ENCODE data around the gene FRMD5.
A peak's percentile ranks its signal among the peaks of the same experiment; 100 is the strongest.
"Not testable (repeated sequence)": the region's sequence is repeated elsewhere in the genome, so short reads cannot be mapped to it uniquely, and the experiment has no call there.

Gene FRMD5

DNA sequence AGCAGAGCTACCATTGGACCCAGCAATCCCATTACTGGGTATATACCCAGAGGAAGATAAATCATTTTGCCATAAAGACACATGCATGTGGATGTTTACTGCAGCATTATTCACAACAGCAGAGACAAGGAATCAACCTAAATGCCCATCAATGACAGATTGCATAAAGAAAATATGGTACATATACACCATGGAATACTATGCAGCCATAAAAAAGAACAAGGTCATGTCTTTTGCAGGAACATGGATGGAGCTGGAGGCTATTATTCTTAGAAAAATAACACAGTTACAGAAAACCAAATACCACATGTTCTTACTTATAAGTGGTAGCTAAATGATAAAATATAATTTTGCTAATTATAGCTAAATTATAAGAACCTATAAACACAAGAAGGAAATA, 162.3 kb downstream of the FRMD5 start:
- not testable (repeated sequence) for DNase-seq (ENCODE audit: low read depth)

- DNase-seq (ENCODE audit: low read depth), result no peak
Measured at GRCh38 chr15:44029940-44030568, 165.0 kb downstream of the FRMD5 start.

DNA sequence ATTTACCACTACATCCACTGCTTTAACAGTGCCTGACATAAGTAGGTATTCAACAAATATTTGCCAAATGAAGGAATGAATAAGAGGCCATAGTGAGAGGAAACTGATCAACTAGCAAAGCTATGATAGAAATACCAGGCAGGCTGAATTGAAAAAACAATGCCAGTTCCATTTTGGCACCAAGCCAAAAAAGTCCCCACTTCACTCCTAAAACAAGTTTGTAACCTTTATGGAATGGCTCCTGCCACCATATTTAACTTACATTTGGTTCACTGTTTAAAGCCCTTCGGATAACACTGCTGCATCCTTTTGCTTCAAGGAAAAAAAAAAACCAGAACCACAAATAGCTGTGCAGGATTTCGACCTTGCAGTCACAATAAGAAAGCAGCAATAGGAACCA, 166.1 kb downstream of the FRMD5 start:
- no peak for DNase-seq (ENCODE audit: low read depth)

DNA sequence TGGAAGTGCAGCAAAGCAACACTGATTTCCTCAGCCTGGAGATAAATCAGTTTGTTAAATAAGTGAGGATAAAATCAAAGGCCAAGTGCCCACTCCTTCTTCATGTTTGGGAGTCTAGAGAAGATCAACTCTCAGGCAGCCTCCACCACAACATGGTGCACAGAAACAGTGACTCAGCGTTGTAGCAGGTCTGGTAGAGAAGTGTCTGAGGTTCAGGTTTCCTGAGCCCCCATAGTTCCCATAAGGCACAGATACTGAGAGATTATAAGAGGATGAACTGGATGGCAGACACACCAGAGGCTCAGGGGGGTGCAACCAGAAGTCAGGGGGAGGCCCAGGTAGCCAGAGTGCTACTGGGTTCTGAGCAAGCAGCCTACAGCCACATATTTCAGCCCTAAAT, 166.7 kb downstream of the FRMD5 start:
- DNase-seq (ENCODE audit: low read depth), result no peak

- no peak for DNase-seq (ENCODE audit: low read depth)
Measured at GRCh38 chr15:44024155-44024554, 170.9 kb downstream of the FRMD5 start.

DNA sequence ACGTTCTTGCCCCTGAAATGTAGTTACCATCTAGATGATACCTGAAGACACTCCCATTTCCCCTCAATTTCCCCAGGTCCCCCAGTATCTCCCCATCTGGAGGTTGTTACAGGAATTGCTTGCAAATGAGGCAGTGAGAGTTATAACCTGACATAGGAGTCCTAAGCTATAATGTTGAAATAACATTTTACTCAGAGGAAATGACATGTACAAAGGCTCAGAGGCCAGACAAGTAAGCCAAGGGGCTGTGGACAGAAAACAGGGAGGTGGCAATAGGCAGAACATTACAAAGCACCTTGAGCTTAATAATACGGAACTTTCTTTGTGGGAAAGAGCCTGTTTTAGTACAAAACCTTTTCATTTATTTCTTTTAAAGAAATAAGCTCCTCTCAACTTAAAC, 171.9 kb downstream of the FRMD5 start:
- no peak for DNase-seq (ENCODE audit: low read depth)

DNA sequence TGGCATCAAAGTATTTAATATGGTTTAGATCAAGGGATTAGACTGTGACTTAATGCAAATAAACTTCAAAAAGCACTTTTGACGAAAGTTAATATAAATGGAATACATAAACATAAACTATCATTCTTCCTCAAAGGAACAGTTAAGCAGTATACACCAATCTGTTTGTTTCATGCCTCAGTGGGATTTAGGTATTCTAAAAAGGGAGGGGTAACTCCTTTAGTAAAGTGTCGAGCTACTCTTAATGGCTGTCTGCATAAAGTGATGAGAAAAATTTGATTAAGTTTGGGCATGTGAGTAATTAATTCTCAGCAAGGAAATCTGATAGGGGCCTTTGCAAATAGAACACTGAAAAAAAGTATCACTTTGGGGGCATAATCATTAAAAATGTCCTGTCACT, 176.9 kb downstream of the FRMD5 start:
- no peak for DNase-seq (ENCODE audit: low read depth)

- no peak for DNase-seq (ENCODE audit: low read depth)
Measured at GRCh38 chr15:44015545-44016305, 179.3 kb downstream of the FRMD5 start.

DNA sequence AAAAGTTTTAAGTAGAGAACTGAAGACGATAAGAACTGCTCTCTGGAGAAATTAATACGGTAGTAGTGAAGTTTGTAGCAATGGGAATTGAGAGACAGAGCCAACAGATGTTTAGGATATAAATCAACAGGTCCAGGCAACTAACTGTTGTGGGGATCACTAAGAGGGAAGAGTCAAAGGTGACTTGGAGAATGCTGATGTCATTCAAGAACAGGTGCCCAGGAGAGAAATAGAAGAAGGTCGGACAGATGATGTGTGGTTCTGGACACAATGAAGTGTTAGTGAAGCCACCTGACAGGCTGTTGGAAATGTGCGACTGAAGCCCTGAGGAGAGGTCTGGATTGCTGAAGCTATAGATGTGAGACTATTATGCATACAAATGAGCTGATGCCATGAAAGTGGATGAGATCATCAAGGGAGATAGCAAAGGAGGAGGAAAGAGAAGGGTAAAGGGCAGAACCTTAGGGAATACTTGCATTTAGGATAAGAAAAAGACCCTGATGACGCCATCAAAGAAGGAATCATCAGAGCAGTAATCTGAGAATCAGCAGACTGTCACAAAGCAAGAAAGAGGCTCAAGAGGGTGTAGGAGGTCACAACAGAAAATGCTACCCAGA, 183.7 kb downstream of the FRMD5 start:
- no peak for DNase-seq (ENCODE audit: low read depth)

- DNase-seq (ENCODE audit: low read depth), result no peak
Measured at GRCh38 chr15:44010089-44010488, 185.0 kb downstream of the FRMD5 start.

DNA sequence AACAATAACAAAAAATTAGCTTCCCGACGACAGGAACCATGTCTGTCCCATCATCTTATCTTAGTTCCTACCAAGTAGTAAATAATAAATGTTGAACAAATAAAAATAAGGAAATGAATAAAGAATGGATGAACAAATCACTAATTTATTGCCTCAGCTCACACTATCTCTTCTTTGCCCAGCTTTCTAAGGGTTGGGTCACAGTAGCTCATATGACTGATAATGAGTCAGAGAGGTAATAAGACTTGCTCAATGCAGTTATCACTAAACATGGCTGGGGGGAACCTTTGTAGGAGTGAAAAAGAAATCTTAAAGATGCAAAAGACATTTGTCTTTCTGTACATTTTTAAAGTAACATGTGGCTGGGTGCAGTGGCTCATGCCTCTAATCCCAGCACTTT, 186.0 kb downstream of the FRMD5 start:
- DNase-seq (ENCODE audit: low read depth), result no peak

DNA sequence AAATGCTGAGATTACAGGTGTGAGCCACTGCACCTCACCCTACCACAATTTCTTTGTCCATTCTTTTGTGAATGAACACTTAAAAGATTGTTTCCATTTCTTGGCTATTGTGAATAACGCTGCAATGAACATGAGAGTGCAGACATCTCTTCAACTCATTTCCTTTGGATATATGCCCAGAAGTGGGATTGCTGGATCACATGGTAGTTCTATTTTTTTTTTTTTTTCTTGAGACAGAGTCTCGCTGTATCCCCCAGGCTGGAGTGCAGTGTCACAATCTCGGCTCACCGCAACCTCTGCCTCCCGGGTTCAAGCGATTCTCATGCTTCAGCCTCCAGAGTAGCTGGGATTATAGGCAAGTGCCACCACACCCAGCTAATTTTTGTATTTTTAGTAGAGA, 194.8 kb downstream of the FRMD5 start:
- DNase-seq (ENCODE audit: low read depth), result peak; percentile 51

GRCh38 chr15:43998607-43999006, 196.5 kb downstream of the FRMD5 start:
- no peak for DNase-seq (ENCODE audit: low read depth)

DNA sequence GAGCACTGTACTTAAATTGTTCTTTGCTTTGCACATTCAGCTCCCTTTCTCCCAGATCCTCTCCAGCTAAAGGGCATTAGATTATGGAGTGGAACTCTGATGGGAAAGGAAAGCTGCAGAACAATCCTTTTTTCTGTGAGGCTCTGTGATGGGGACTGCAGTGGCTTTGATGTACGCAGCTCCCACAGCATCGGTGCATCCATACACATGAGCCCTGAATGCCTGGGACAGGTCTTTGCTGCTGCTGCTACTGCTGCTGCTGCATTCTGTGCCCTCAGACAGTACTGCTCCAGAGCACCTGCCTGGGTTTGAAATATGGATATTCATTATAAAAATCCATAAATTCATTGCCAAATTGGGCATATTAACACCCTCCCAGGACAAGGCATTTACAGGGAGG, 203.9 kb downstream of the FRMD5 start:
- DNase-seq (ENCODE audit: low read depth), result no peak

DNA sequence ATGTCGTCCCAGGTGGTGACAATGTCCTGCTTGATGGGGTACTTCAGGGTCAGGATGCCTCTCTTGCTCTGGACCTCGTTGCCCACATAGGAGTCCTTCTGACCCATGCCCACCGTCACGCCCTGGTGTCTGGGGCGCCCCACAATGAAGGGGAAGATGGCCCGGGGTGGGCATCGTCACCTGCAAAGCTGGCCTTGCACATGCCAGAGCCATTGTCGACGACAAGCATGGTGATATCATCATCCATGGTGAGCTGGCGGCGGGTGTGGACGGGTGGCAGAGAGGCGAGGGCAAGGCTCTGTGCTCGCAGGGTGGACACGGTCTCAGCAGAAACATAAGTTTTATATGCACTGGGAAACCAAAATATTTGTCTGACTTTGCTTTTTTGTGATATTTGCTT, 205.1 kb downstream of the FRMD5 start:
- DNase-seq (ENCODE audit: low read depth), result no peak

DNA sequence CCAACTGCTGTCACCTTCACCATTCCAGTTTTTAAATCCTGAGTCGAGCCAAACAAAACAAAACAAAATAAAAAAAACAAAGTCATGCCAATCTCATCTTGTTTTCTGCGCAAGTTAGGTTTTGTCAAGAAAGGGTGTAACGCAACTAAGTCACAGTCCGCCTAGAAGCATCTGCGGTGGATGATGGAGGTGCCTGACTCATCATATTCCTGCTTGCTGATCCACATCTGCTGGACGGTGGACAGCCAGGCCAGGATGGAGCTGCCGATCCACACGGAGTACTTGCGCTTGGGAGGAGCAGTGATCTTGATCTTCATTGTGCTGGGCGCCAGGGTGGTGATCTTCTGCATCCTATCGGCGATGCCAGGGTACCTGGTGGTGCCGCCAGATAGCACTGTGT, 206.2 kb downstream of the FRMD5 start:
- no peak for DNase-seq (ENCODE audit: low read depth)

DNA sequence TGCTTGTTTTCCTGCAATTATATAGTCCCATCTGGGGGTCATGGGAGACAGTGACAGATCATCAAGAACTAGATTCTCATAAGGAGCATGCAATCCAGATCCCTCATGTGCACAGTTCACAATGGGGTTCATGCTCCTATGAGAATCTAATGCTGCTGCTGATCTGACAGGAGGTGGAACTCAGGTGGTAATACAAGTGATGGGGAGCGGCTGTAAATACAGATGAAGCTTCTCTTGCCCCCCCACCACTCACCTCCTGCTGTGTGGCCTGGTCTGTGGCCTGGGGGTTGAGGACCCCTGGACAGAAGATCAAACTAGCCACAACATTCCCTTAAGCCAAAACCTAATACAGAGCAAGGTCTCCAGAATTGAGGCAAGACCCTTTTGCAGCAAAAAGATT, 207.1 kb downstream of the FRMD5 start:
- DNase-seq (ENCODE audit: low read depth), result no peak

DNA sequence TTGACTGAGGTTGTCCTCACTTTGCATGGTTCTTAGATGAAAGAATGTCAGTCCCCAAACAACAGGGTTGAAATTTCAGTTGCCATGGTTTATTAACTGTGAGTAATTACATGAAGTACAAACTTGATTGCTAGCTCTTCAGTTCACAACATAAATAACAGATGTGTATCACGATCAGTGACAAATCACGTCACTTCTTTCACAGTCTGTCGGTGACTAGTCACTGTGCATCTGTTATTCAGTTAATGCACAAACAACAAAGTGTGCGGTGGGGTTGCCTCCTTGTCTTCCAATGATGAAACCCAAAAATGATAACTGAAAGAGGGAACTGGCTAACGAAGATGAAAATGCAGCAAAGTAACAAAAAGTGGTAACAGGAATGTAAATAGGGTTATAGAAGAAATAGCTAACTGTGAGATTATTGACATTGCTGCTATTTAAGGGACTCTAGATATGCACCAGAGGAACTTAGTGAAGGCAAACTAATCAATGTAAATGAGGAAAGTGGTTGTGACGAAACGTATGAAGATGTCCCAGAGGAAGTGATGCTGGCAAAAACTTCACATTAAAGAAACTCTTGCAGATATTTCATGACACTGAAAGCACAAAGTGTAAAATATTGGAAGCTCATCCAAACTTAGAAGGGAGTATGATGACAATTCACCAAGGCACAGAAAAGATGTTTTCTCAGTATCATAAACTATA, 208.9 kb downstream of the FRMD5 start:
- no peak for DNase-seq (ENCODE audit: low read depth)

DNA sequence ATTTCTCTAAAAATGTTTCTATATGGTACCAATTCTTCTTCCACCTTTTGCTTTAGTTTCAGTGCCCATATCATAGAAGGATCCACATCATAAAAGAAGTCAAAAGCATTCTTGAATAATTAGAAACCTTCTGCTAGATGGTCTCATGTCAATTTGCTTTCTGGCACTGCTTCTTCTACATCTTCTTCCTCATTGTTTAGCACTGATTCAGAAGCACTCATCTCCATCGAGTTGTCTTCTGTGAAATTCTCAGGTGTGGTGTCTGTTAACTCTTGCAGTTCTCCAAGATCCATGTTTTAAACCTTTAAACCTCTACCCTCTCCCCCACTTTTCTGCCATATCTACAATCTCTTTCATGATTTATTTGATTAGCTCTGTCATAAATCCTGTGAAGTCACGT, 213.5 kb downstream of the FRMD5 start:
- DNase-seq (ENCODE audit: low read depth), result no peak

DNA sequence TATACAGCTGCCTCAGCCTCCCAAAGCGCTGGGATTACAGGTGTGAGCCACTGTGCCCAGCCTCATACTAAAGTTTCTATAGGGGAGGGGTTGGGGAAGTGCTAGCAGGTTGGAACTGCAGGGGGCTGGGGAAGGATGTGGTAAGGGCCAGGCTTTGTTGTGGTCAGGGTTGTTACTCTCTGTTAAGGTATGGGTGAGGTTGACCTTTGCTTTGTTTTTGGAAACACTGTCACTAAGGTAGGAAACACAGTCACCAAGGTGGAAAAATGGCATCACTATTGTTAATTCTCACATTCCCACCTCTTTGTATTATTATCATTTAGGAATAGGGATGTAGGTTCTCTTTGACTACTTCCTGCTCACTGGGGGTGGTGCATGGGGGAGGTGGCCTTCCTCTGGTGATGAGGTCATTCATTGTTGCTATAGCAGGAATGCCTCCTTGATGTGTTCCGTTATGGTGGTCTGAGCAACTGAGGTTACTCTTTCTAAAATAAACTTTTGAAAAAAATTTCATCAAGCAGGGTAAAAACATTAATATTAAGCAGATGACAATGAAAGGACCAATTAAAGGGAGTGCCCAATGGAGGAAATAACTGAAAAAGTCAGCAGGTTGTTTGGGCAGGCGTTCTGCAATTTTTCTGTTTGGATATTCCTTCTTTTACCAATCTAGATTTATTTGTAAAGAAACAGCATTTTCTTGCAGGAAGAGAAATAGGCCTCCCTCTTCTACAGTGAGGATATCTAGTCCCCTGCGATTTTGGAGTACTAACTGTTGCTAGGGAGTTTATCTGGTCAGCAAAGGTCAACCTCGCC, 217.8 kb downstream of the FRMD5 start:
- DNase-seq (ENCODE audit: low read depth), result no peak

- DNase-seq (ENCODE audit: low read depth), result no peak
Measured at GRCh38 chr15:43975770-43976169, 219.3 kb downstream of the FRMD5 start.

GRCh38 chr15:43975326-43975725, 219.7 kb downstream of the FRMD5 start:
- no peak for DNase-seq (ENCODE audit: low read depth)

All from fibroblast of the conjunctiva (primary cell).